ENCODE results near the gene TNIK.

- TF ChIP-seq CTCF (IDR thresholded peaks at IDR 0.05) (no peak), EP300 (IDR thresholded peaks at IDR 0.05) (no peak), POLR2A (IDR thresholded peaks at IDR 0.05) (no peak), POLR2AphosphoS5 (IDR thresholded peaks at IDR 0.05) (no peak)
Measured at GRCh38 chr3:171145798-171146197, 314.4 kb downstream of the TNIK start.

All from gastroesophageal sphincter (tissue), 3 donors.